ENCODE measurements around the gene MRM3. TPM values are rescaled to one million over a fixed set of nuclear protein-coding genes. Genes with fewer than 3 reads are reported as not detected.
"Not testable (repeated sequence)": the region's sequence is repeated elsewhere in the genome, so short reads cannot be mapped to it uniquely, and the experiment has no call there.

MRM3 gene
- polyA plus RNA-seq, 1 experiment: 10.1 TPM

DNA sequence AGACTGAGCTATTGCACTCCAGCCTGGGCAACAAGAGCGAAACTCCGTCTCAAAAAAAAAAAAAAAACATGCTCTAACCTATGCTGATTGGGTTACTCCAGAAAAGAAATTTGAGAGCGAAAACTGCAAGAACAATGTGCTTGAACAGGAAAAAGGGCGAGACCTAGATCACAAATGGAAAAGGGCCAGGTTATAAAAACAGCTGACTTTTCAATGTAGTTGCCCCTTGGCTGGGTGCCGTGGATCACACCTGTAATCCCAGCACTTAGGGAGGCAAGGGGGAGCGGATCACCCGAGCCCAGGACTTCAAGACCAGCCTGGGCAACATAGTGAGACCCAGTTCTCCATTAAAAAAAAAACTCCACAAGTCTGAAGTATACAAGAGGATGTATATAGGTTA, 48.8 kb downstream of the MRM3 start:
- POLR2A ChIA-PET: no interaction called here
- H3K36me3 ChIP-seq (ENCODE audit: control insufficient read depth, insufficient read depth, low read length): no peaks in the 10 kb centered on the region
- no peak for DNase-seq (ENCODE audit: low read depth)
- CTCF ChIA-PET: interaction anchor here (1.4 kb wide), 1 partner anchor 150 kb away, joined by 5 read pairs; no protein-coding TSS in a partner anchor
- TF ChIP-seq, protein P1, sequence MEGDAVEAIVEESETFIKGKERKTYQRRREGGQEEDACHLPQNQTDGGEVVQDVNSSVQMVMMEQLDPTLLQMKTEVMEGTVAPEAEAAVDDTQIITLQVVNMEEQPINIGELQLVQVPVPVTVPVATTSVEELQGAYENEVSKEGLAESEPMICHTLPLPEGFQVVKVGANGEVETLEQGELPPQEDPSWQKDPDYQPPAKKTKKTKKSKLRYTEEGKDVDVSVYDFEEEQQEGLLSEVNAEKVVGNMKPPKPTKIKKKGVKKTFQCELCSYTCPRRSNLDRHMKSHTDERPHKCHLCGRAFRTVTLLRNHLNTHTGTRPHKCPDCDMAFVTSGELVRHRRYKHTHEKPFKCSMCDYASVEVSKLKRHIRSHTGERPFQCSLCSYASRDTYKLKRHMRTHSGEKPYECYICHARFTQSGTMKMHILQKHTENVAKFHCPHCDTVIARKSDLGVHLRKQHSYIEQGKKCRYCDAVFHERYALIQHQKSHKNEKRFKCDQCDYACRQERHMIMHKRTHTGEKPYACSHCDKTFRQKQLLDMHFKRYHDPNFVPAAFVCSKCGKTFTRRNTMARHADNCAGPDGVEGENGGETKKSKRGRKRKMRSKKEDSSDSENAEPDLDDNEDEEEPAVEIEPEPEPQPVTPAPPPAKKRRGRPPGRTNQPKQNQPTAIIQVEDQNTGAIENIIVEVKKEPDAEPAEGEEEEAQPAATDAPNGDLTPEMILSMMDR (IDR thresholded peaks at IDR 0.05; ENCODE audit: insufficient read depth, low read depth, low read length): no peak
- H3K27me3 ChIP-seq (ENCODE audit: control insufficient read depth, insufficient read depth, low read length): no peaks in the 10 kb centered on the region
- H3K4me3 ChIP-seq (ENCODE audit: low read depth, low read length): no peak overlapping the region

DNA sequence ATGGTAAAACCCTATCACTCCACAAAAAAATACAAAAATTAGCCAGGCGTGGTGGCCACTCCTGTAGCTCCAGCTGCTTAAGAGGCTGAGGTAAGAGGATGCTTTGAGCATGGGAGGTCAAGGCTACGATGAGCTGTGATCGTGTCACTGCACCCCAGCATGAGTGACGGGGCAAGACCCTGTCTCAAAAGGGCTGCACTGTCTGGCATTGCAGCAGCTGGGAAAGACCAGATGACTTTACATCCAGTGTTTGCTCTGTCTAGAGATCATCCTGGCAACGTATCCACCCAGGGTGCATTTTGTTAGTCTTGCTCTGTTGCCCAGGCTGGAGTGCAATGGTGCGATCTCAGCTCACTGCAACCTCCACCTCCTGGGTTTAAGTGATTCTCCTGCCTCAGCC, 52.0 kb downstream of the MRM3 start:
- ChIA-PET CTCF (interaction anchor here (1.4 kb wide), 1 partner anchor 147 kb away, joined by 4 read pairs; no protein-coding TSS in a partner anchor), POLR2A (interaction anchor here (0.5 kb wide), 1 partner anchor 167 kb away, joined by 3 read pairs; no protein-coding TSS in a partner anchor)
- DNase-seq (ENCODE audit: low read depth): no peak
- no peak overlapping the region for H3K4me3 ChIP-seq (ENCODE audit: low read depth, low read length)
- TF ChIP-seq, protein P1 (IDR thresholded peaks at IDR 0.05; ENCODE audit: insufficient read depth, low read depth, low read length): no peak
- H3K36me3 ChIP-seq (ENCODE audit: control insufficient read depth, insufficient read depth, low read length): peaks cover 3% of the 10 kb centered on the region; the same call in 1 of the 2 replicates
- H3K27me3 ChIP-seq (ENCODE audit: control insufficient read depth, insufficient read depth, low read length): no peaks in the 10 kb centered on the region

DNA sequence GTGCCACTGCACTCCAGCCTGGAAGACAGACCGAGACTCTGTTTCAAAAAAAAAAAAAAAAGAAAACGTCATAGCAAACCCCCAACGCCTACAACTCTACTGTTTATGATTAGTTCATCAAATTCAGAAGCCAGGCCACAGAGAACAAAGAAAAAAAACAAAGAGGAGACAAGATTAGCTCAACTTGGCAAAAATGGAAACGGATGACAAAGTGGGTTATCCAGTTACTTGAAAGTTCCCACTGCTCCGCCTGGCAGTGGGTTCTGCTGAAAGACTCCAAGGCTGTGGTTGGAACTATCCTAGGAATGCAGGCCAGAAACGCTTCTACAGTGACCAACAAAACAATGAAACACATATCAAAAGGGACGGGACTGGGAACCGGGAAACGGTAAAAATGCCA, 53.1 kb downstream of the MRM3 start:
- DNase-seq (ENCODE audit: low read depth): peak; percentile 99

DNA sequence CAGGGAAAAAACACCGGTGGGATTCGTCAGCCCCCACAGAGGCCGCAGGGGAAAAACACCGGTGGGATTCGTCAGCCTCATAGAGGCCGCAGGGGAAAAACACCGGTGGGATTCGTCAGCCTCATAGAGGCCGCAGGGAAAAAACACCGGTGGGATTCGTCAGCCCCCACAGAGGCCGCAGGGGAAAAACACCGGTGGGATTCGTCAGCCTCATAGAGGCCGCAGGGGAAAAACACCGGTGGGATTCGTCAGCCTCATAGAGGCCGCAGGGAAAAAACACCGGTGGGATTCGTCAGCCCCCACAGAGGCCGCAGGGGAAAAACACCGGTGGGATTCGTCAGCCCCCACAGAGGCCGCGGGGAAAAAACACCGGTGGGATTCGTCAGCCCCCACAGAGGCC, 53.6 kb downstream of the MRM3 start:
- H3K27me3 ChIP-seq (ENCODE audit: control insufficient read depth, insufficient read depth, low read length); H3K4me3 ChIP-seq (ENCODE audit: low read depth, low read length); H3K36me3 ChIP-seq (ENCODE audit: control insufficient read depth, insufficient read depth, low read length); DNase-seq (ENCODE audit: low read depth): not testable (repeated sequence)
- POLR2A ChIA-PET: interaction anchor here (0.7 kb wide), 1 partner anchor 145 kb away, joined by 9 read pairs; no protein-coding TSS in a partner anchor
- CTCF ChIA-PET: interaction anchor here (0.8 to 1.9 kb wide), 2 partner anchors 44 to 145 kb away, joined by 3 to 6 read pairs; no protein-coding TSS in a partner anchor

More for the DNA sequence above, 53.1 kb downstream of the MRM3 start:
- CTCF ChIA-PET: no interaction called here
- TF ChIP-seq, protein P1 (IDR thresholded peaks at IDR 0.05; ENCODE audit: insufficient read depth, low read depth, low read length): no peak
- POLR2A ChIA-PET: interaction anchor here (0.7 kb wide), 1 partner anchor 146 kb away, joined by 9 read pairs; no protein-coding TSS in a partner anchor
- no peak overlapping the region for H3K4me3 ChIP-seq (ENCODE audit: low read depth, low read length)
- no peaks in the 10 kb centered on the region for H3K27me3 ChIP-seq (ENCODE audit: control insufficient read depth, insufficient read depth, low read length)
- H3K36me3 ChIP-seq (ENCODE audit: control insufficient read depth, insufficient read depth, low read length): peaks cover 3% of the 10 kb centered on the region; the same call in 1 of the 2 replicates

DNA sequence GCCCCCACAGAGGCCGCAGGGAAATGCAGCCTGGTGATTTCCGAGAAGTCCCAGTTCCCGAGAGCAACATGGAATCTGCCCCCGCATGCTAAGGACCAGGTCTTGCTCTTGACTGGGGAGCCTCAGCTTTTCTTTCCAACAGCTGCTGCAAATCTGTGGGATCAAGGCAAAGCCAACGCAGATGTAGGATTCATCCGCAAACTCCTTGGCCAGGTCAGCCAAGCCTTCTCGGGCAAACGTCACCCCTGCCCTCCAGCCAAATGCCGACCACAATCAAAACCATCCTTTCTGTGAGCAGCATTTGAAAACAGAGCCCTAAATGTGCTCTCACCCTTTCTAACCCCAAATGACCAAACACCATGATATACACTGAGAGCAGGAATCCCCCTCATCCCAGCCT, 54.0 kb downstream of the MRM3 start:
- ChIA-PET CTCF (interaction anchor here (0.8 to 1.9 kb wide), 3 partner anchors 16 to 145 kb away, joined by 3 to 6 read pairs (median 3); no protein-coding TSS in a partner anchor), POLR2A (no interaction called here)

More for the DNA sequence above, 54.0 kb downstream of the MRM3 start:
- Histone ChIP-seq H3K36me3 (ENCODE audit: control insufficient read depth, insufficient read depth, low read length) (peaks cover 3% of the 10 kb centered on the region; the same call in 1 of the 2 replicates), H3K4me3 (ENCODE audit: low read depth, low read length) (no peak overlapping the region), H3K27me3 (ENCODE audit: control insufficient read depth, insufficient read depth, low read length) (no peaks in the 10 kb centered on the region)
- TF ChIP-seq, protein P1 (IDR thresholded peaks at IDR 0.05; ENCODE audit: insufficient read depth, low read depth, low read length): no peak
- peak; percentile 62 for DNase-seq (ENCODE audit: low read depth)

Data from BJ (cell line).